NCI-H345 (cell line): Measurements from ENCODE around the gene KRTAP6-3.

Experiments used
- DNase-seq: peaks from one replicate; lab custom pipeline; 2025; lab: John Stamatoyannopoulos, UW

The KRTAP6-3 gene

GRCh38 chr21:30592140-30592539 is at the start of gene KRTAP6-3:
Gene KRTAP6-3, plus strand, starts transcription at chr21:30592440. Its CDS starts 6 bp downstream, at chr21:30592446.
- DNase-seq: no peak

GRCh38 chr21:30552782-30553181 is 39.5 kb upstream of the KRTAP6-3 start:
- DNase-seq: no peak

GRCh38 chr21:30555095-30555494 is 37.1 kb upstream of the KRTAP6-3 start:
- no peak for DNase-seq

GRCh38 chr21:30561264-30561895 is 30.9 kb upstream of the KRTAP6-3 start, which contains the start of gene KRTAP19-7:
Gene KRTAP19-7, minus strand, starts transcription at chr21:30561314. Its CDS starts 25 bp downstream, at chr21:30561289.
- DNase-seq: no peak

GRCh38 chr21:30561957-30562356 is 30.3 kb upstream of the KRTAP6-3 start:
- no peak for DNase-seq

GRCh38 chr21:30563072-30563471 is 29.2 kb upstream of the KRTAP6-3 start:
- no peak for DNase-seq

GRCh38 chr21:30563630-30564029 is 28.6 kb upstream of the KRTAP6-3 start:
- DNase-seq: no peak

GRCh38 chr21:30567617-30568016 is 24.6 kb upstream of the KRTAP6-3 start:
- DNase-seq: no peak

GRCh38 chr21:30577766-30578165 is 14.5 kb upstream of the KRTAP6-3 start:
- no peak for DNase-seq

- no peak for DNase-seq
Measured at GRCh38 chr21:30579346-30579745, 12.9 kb upstream of the KRTAP6-3 start.

- no peak for DNase-seq
Measured at GRCh38 chr21:30580132-30580531, 12.1 kb upstream of the KRTAP6-3 start.

- no peak for DNase-seq
Measured at GRCh38 chr21:30582870-30583269, 9.4 kb upstream of the KRTAP6-3 start.

GRCh38 chr21:30590297-30590696 is 1.9 kb upstream of the KRTAP6-3 start, which contains the start of gene KRTAP22-2:
Gene KRTAP22-2, minus strand, starts transcription at chr21:30590397.
- no peak for DNase-seq

- no peak for DNase-seq
Measured at GRCh38 chr21:30598802-30599201, 6.6 kb downstream of the KRTAP6-3 start, which contains the start of gene KRTAP6-2. Gene KRTAP6-2, minus strand, starts transcription at chr21:30598902. Its CDS starts 28 bp downstream, at chr21:30598874.

GRCh38 chr21:30600787-30601186 is 8.5 kb downstream of the KRTAP6-3 start, which contains the start of gene KRTAP22-1:
Gene KRTAP22-1, plus strand, starts transcription at chr21:30601087.
- no peak for DNase-seq

- no peak for DNase-seq
Measured at GRCh38 chr21:30605968-30606367, 13.7 kb downstream of the KRTAP6-3 start.

GRCh38 chr21:30612132-30612531 is 19.9 kb downstream of the KRTAP6-3 start:
- no peak for DNase-seq

- no peak for DNase-seq
Measured at GRCh38 chr21:30613836-30614235, 21.6 kb downstream of the KRTAP6-3 start, which contains the start of gene KRTAP6-1. Gene KRTAP6-1, minus strand, starts transcription at chr21:30613930. Its CDS starts 26 bp downstream, at chr21:30613904.

- DNase-seq: no peak
Measured at GRCh38 chr21:30615199-30615598, 23.0 kb downstream of the KRTAP6-3 start.

- DNase-seq: no peak
Measured at GRCh38 chr21:30616125-30616524, 23.9 kb downstream of the KRTAP6-3 start, which contains the start of gene KRTAP20-1. Gene KRTAP20-1, plus strand, starts transcription at chr21:30616425. Its CDS starts 30 bp downstream, at chr21:30616455.

- DNase-seq: no peak
Measured at GRCh38 chr21:30620080-30620479, 27.8 kb downstream of the KRTAP6-3 start.

- DNase-seq: no peak
Measured at GRCh38 chr21:30620522-30620921, 28.3 kb downstream of the KRTAP6-3 start, which contains the start of gene KRTAP20-4. Gene KRTAP20-4, plus strand, starts transcription at chr21:30620627.

GRCh38 chr21:30623362-30623761 is 31.1 kb downstream of the KRTAP6-3 start:
- no peak for DNase-seq
